Lower leg skin (tissue), 4 donors: ENCODE results near the gene CABP4. TPM values are rescaled to one million over a fixed set of nuclear protein-coding genes. Genes with fewer than 3 reads are reported as not detected.

Experiments
- DNase-seq, 2 donors: peaks; one replicate each; pipeline ENCODE4 v3.0.0-alpha.2; 2019; ENCODE audit warnings: low spot score in 2 of 2
- H3K4me3 ChIP-seq: fragments of 200-600 bp; sonication (generic); 2 replicates; pipeline ENCODE4 v1.5.1; 2017; ENCODE audit warnings: mild to moderate bottlenecking, low read depth; ENCODE audit not compliant: poor library complexity, severe bottlenecking
- POLR2A ChIP-seq, 2 donors: fragments of 450-650 bp; IDR thresholded peaks; one replicate each; pipeline ENCODE4 v1.6.1; 2016 to 2017; ENCODE audit warnings: antibody characterized with exemption in 2 of 2, mild to moderate bottlenecking in 1 of 2, moderate library complexity in 1 of 2
- WGBS, 2 donors: methylation state at CpG; one replicate each; pipeline ENCODE4 v1.1.5; 2018; 5-methylcytosine and 5-hydroxymethylcytosine counted together
- intact Hi-C: fragments of 100-400 bp; cut with DNase I; formaldehyde crosslinking; loops from one replicate; pipeline ENCODE4 v1.15.0; 2023; ENCODE audit warnings: low total_unique reads
- total RNA-seq, 4 donors: library from RNA; depleted of rRNA; stranded (reverse); fragments of >200 nt; gene quantifications; one replicate each; pipeline ENCODE4 v1.1.0, GENCODE V29; 2016
- TF ChIP-seq, protein P1 (sequence below), 3 donors: fragments of 450-650 bp; IDR thresholded peaks; one replicate each; pipeline ENCODE4 v1.5.1; 2016; ENCODE audit warnings: antibody characterized with exemption in 3 of 3, mild to moderate bottlenecking in 3 of 3, moderate library complexity in 2 of 3

The CABP4 gene
- total RNA-seq, 4 donors from 2014 or later, result 0.11 to 0.25 TPM; not detected in 2

DNA sequence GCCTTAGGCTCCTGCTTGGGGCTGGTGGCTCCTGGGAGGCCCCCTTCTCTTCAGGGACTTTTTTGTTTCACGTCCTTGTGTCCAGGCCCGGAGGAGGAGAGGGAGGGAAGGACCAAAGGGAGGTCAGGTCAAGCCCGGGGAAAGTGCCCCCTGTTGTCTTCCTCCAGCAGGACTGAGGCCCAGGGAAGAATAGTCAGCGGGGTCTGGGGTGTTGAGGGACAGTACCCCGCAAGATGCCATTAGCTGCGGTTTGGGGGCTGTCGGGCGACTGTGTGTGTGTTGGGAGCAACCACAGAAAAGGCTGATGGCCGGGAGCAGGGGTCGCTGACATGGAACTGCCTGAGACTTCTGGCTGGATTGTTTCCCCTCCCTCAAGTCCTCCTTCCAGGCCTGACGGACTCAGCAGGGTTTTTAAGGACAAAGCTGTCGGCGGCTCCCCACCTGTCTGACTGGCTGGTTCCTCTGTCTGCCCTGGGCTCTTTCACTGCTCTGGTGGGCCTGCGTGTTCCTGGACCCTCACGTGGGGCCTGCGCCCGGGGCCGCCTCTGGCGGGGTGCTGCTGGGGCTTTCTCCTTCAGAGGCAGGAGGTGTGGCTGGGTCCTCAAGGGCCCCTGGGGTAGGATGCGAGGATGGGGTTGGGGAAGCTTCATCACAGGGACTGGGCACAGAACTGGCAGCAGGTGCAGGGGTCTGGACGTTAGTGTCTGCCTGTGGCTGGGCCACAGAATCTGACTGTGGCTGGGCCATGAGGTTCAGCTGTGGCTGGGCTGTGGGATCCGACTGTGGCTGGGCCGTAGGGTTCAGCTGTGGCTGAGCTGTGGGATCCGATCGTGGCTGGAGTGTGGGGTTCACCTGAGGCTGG is 4.1 kb upstream of the CABP4 start:
- 87 to 89% methylated on average over 21 to 25 of the region's 25 CpGs for WGBS, 2 donors
- DNase-seq, result no peak
- TF ChIP-seq POLR2A (IDR thresholded peaks at IDR 0.05), result no peak
- TF ChIP-seq, protein P1, sequence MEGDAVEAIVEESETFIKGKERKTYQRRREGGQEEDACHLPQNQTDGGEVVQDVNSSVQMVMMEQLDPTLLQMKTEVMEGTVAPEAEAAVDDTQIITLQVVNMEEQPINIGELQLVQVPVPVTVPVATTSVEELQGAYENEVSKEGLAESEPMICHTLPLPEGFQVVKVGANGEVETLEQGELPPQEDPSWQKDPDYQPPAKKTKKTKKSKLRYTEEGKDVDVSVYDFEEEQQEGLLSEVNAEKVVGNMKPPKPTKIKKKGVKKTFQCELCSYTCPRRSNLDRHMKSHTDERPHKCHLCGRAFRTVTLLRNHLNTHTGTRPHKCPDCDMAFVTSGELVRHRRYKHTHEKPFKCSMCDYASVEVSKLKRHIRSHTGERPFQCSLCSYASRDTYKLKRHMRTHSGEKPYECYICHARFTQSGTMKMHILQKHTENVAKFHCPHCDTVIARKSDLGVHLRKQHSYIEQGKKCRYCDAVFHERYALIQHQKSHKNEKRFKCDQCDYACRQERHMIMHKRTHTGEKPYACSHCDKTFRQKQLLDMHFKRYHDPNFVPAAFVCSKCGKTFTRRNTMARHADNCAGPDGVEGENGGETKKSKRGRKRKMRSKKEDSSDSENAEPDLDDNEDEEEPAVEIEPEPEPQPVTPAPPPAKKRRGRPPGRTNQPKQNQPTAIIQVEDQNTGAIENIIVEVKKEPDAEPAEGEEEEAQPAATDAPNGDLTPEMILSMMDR (IDR thresholded peaks at IDR 0.05), result no peak
- H3K4me3 ChIP-seq, result no peak overlapping the region
- intact Hi-C loops, result no loop called here

DNA sequence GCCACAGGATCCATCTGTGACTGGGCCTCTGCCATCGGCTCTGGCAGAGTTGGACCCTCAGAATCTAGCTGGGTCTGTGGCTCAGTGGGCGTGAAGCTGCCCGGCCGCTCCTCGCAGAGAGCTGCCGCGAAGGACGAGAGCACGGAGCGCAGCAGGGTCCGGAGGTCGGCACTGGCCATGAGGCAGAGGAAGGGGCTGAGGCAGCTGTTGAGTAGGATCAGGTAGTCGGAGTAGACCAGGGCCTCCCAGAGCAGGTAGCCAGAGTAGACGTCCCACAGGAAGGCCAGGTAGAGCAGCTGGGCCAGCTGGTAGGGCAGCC is 3.5 kb upstream of the CABP4 start:
- no peak for DNase-seq
- TF ChIP-seq, protein P1 (IDR thresholded peaks at IDR 0.05), result no peak
- TF ChIP-seq POLR2A (IDR thresholded peaks at IDR 0.05), result no peak
- intact Hi-C loops, result no loop called here
- H3K4me3 ChIP-seq, result no peak overlapping the region
- 90 to 92% methylated on average over 14 of the region's 14 CpGs for WGBS, 2 donors

DNA sequence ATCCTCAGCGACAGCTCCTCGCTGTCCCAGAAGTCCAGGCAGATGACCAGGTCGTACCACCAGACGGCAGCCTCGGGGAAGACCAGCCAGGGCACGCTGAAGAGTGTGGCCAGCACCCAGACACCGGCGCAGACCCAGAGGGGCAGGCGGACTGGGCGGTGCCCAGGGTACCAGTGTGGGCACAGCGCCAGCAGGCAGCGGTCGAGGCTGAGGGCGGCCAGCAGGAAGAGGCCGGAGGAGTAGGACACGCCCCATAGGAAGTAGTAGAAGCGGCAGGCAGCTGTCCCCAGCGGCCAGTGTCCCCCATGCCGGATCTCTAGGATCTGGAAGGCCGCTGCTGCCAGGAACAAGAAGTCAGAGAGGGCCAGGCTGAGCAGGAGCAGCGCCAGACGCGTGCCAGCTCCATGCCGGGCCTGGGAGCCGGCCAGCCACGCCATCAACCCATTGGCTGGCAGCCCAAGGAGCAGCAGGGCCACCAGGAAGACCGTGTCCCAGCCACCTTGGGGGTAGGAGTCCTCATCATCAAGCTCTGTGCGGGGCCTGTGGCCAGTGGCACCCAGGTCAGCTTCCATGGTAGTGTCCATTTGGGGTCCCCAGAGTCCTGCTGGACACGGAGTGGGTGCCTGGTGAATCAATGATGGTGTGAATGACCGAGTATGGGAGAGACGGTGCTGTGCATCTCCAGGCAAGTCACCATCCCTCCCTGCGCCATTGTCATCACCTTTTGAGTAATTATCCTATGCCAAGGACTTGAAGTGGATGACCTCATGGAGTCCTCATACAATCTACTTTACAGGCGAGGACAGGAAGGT is 2.8 kb upstream of the CABP4 start, which contains the start of gene GPR152:
GPR152 (minus strand) TSS at position 589 of the 812 bp plus-strand sequence; CDS start at position 584, 5 bp downstream.
- intact Hi-C loops, result no loop called here
- WGBS, 2 donors, result 69 to 76% methylated on average over 28 to 32 of the region's 33 CpGs
- H3K4me3 ChIP-seq, result no peak within 1 kb of the TSS
- DNase-seq, result no peak
- TF ChIP-seq, protein P1 (IDR thresholded peaks at IDR 0.05), result no peak
- no peak for TF ChIP-seq POLR2A (IDR thresholded peaks at IDR 0.05)

DNA sequence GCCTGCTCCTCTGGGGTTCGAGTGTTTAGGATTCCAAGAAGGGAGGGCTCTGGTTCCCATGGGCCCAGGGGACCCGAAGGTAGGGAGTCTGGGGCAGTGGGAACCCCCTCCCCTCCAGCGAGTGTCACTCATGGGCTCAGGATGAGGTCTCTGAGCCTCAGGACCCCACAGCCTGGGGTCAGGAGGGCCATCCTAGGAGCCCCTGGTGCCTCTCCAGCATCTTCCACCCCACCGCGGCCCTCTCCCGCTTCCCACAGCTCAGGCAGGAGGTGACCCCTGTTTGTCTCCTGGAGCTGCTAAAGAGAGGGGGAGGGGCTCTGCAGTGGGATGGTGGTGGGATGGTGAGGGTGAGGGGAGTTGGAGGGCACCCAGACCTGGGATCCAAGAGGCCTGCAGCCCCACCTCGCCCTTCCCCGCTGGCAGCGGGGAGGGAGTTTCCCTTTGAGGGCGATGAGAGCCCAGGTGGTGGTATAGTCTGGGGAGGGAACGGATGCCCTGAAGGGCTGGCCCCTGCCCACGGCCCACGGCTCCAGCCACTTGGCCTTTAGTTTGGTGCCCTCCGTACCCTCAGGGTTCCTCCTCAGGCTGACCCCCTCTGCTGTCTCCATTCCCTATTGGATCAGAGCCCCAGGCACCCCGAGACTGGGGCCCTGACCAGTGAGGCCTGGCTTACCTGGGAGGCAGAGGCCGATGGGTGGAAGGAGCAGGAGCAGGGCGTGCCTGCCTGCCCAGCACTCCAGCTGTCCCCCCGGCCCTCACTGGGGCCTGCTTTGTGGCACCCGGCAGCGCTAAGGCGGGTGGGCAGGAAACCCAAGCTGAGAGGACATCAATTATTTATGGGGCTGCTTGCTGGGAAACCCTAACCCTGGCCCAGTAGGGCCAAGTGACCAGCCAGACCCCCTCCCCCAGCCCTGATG is 1.1 kb upstream of the CABP4 start:
- H3K4me3 ChIP-seq, result no peak overlapping the region
- no peak for TF ChIP-seq POLR2A (IDR thresholded peaks at IDR 0.05)
- TF ChIP-seq, protein P1 (IDR thresholded peaks at IDR 0.05), result no peak
- intact Hi-C loops, result no loop called here
- no peak for DNase-seq
- 81 to 86% methylated on average over 18 to 21 of the region's 21 CpGs for WGBS, 2 donors

DNA sequence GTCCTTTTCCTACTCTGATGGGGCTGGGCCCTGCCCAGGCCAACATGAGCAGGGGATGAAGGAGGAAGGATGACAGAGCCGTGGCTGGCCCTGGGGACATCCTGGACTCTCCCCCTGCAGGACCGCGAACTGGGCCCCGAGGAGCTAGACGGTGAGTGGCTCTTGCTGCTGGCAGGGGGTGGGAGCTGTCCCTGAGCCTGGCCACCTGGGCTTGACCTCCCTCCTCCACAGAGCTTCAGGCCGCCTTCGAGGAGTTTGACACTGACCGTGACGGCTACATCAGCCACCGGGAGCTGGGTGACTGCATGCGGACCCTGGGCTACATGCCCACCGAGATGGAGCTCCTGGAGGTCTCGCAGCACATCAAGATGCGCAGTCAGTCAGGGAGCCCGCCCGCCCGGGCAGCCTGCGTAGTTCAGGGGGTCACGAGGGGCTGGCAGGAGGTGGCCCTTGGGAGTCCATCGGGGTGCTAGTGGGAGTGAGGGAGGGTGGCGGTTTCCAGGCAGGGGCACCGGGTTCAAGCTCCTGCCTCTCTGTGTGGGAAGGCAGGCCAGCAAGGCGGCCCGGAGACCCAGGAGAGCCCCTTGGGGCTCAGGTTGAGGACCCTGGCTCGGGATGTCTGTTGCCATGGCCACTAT is 1.0 kb downstream of the CABP4 start:
- intact Hi-C loops, result no loop called here
- WGBS, 2 donors, result 85 to 87% methylated on average over 18 to 20 of the region's 25 CpGs
- DNase-seq, result no peak

More for the DNA sequence above, 1.0 kb downstream of the CABP4 start:
- no peak for TF ChIP-seq POLR2A (IDR thresholded peaks at IDR 0.05)
- TF ChIP-seq, protein P1 (IDR thresholded peaks at IDR 0.05), result no peak
- H3K4me3 ChIP-seq, result no peak overlapping the region
